IMR-90 (cell line): Measurements from ENCODE around the gene BRF1. TPM values are rescaled to one million over a fixed set of nuclear protein-coding genes. Genes with fewer than 3 reads are reported as not detected.

Source experiments
- ATAC-seq: fragments of 200-7000 bp; cut with Tn5 transposase; 2 replicates; pipeline ENCODE4 v1.9.1; 2020; ENCODE audit warnings: low read depth, mild to moderate bottlenecking, moderate library complexity
- BruUV-seq: library from RNA; stranded (reverse); fragments of 400-500 nt; replicated peaks from 2 replicates; lab custom pipeline; 2021; lab: Mats Ljungman, UMichigan
- CTCF ChIA-PET: fragments of 300-600 bp; formaldehyde crosslinking; extraction: SDS; loops from one replicate; lab custom pipeline; 2021; ENCODE audit warnings: antibody characterized with exemption; lab: Yijun Ruan, JAX
- POLR2A ChIA-PET: fragments of 300-600 bp; sonication (Branson Sonifier 250); formaldehyde crosslinking; loops from one replicate; lab custom pipeline; 2022; ENCODE audit warnings: antibody characterized with exemption; ENCODE audit not compliant: unreplicated experiment; lab: Charles Lee
- DNase-seq: peaks from one replicate; pipeline ENCODE4 v3.0.0; 2013
- H2AFZ ChIP-seq: replicated peaks from 2 replicates; pipeline ENCODE3; 2013; ENCODE audit warnings: low read length, mild to moderate bottlenecking; ENCODE audit not compliant: poor library complexity
- H2AK5ac ChIP-seq: 2 replicates; pipeline ENCODE4 v1.6.1; 2013; ENCODE audit warnings: low read depth, low read length, inconsistent platforms
- H2AK9ac ChIP-seq: replicated peaks from 2 replicates; pipeline ENCODE3; 2013; ENCODE audit warnings: mild to moderate bottlenecking, low read depth, low read length, moderate library complexity; ENCODE audit not compliant: poor library complexity
- H2BK120ac ChIP-seq: 2 replicates; pipeline ENCODE4 v1.6.1; 2013; ENCODE audit warnings: low read depth, low read length, inconsistent platforms
- H2BK15ac ChIP-seq: 3 replicates; pipeline ENCODE4 v1.6.1; 2013; ENCODE audit warnings: low read depth, low read length, inconsistent platforms
- H2BK20ac ChIP-seq: 2 replicates; pipeline ENCODE4 v1.6.1; 2013; ENCODE audit warnings: low read depth, mild to moderate bottlenecking, inconsistent platforms, low read length, moderate library complexity
- H2BK5ac ChIP-seq: 2 replicates; pipeline ENCODE4 v1.6.1; 2013; ENCODE audit warnings: mild to moderate bottlenecking, low read depth, low read length, inconsistent platforms; ENCODE audit not compliant: poor library complexity, severe bottlenecking
- H3K14ac ChIP-seq: replicated peaks from 2 replicates; pipeline ENCODE4 v1.6.1; 2013; ENCODE audit warnings: low read depth, low read length, inconsistent platforms
- H3K18ac ChIP-seq: 2 replicates; pipeline ENCODE4 v1.6.1; 2013; ENCODE audit warnings: low read depth, low read length, control low read depth
- H3K23ac ChIP-seq: 2 replicates; pipeline ENCODE4 v1.6.1; 2013; ENCODE audit warnings: low read depth, low read length, inconsistent platforms
- H3K27ac ChIP-seq: 2 replicates; pipeline ENCODE4 v1.5.1; 2013; ENCODE audit warnings: mild to moderate bottlenecking, control low read depth, low read length; ENCODE audit not compliant: insufficient read depth
- H3K27me3 ChIP-seq: 2 replicates; pipeline ENCODE4 v1.6.1; 2013; ENCODE audit warnings: low read length; ENCODE audit not compliant: control insufficient read depth, insufficient read depth
- H3K36me3 ChIP-seq: 2 replicates; pipeline ENCODE4 v1.6.1; 2013; ENCODE audit warnings: low read length, mixed read lengths; ENCODE audit not compliant: control insufficient read depth, insufficient read depth
- H3K4ac ChIP-seq: 2 replicates; pipeline ENCODE4 v1.6.1; 2013; ENCODE audit warnings: low read depth, low read length, inconsistent platforms
- H3K4me1 ChIP-seq: 2 replicates; pipeline ENCODE4 v1.6.1; 2013; ENCODE audit warnings: low read length, mixed read lengths; ENCODE audit not compliant: control insufficient read depth, insufficient read depth
- H3K4me2 ChIP-seq: 2 replicates; pipeline ENCODE4 v1.6.1; 2013; ENCODE audit warnings: low read depth, mild to moderate bottlenecking, control low read depth, low read length, moderate library complexity
- H3K4me3 ChIP-seq: 2 replicates; pipeline ENCODE4 v1.5.1; 2013; ENCODE audit warnings: low read depth, mild to moderate bottlenecking, control low read depth, low read length, moderate library complexity; ENCODE audit not compliant: insufficient read depth
- H3K56ac ChIP-seq: 2 replicates; pipeline ENCODE4 v1.6.1; 2013; ENCODE audit warnings: low read length, inconsistent platforms; ENCODE audit not compliant: insufficient read depth; ENCODE audit errors: extremely low read depth
- H3K79me1 ChIP-seq, 2 experiments: 2 replicates each; pipeline ENCODE4 v1.6.1; 2013; ENCODE audit warnings: low read length in 2 of 2, inconsistent platforms in 1 of 2, low read depth in 1 of 2
- H3K9ac ChIP-seq: 2 replicates; pipeline ENCODE4 v1.6.1; 2013; ENCODE audit warnings: low read depth, low read length, control low read depth
- H3K9me1 ChIP-seq: 2 replicates; pipeline ENCODE4 v1.6.1; 2013; ENCODE audit warnings: low read length, inconsistent platforms; ENCODE audit not compliant: insufficient read depth
- H3K9me3 ChIP-seq: 2 replicates; pipeline ENCODE4 v1.6.1; 2013; ENCODE audit warnings: low read length; ENCODE audit not compliant: control insufficient read depth, insufficient read depth
- H4K20me1 ChIP-seq: 2 replicates; pipeline ENCODE4 v1.6.1; 2013; ENCODE audit warnings: low read length, inconsistent platforms; ENCODE audit not compliant: insufficient read depth
- H4K5ac ChIP-seq: 2 replicates; pipeline ENCODE4 v1.6.1; 2013; ENCODE audit warnings: mild to moderate bottlenecking, low read depth, low read length, control low read depth
- H4K8ac ChIP-seq, 2 experiments: 2 replicates each; pipeline ENCODE4 v1.6.1; 2013; ENCODE audit warnings: low read depth in 2 of 2, low read length in 2 of 2, control low read depth in 1 of 2, inconsistent platforms in 1 of 2
- H4K91ac ChIP-seq: 2 replicates; pipeline ENCODE4 v1.6.1; 2013; ENCODE audit warnings: low read depth, low read length, inconsistent platforms; ENCODE audit not compliant: insufficient read depth
- BHLHE40 ChIP-seq: fragments of 150-350 bp; IDR thresholded peaks from 2 replicates; pipeline ENCODE4 v1.6.1; 2016; ENCODE audit warnings: mild to moderate bottlenecking, low read depth, low read length
- CHD1 ChIP-seq: IDR thresholded peaks from 2 replicates; pipeline ENCODE4 v1.6.1; 2012; ENCODE audit warnings: low read depth, low read length, improper control_type of control experiment
- FOS ChIP-seq: fragments of 150-350 bp; IDR thresholded peaks from 2 replicates; pipeline ENCODE4 v1.6.1; 2016; ENCODE audit warnings: low read depth, low read length
- MAFK ChIP-seq: IDR thresholded peaks from 2 replicates; pipeline ENCODE4 v1.6.1; 2012; ENCODE audit warnings: low read depth, low read length, improper control_type of control experiment
- MAZ ChIP-seq: IDR thresholded peaks from 2 replicates; pipeline ENCODE4 v1.6.1; 2012; ENCODE audit warnings: low read depth, mild to moderate bottlenecking, low read length, improper control_type of control experiment, moderate library complexity, borderline replicate concordance
- MXI1 ChIP-seq: IDR thresholded peaks from 2 replicates; pipeline ENCODE4 v1.6.1; 2012; ENCODE audit warnings: low read depth, mild to moderate bottlenecking, low read length, moderate library complexity, borderline replicate concordance
- NFE2L2 ChIP-seq: fragments of 150-350 bp; IDR thresholded peaks from 2 replicates; pipeline ENCODE4 v1.6.1; 2016; ENCODE audit warnings: low read depth, mild to moderate bottlenecking, low read length
- POLR2A ChIP-seq: IDR thresholded peaks from 2 replicates; pipeline ENCODE4 v1.6.1; 2012; ENCODE audit warnings: mild to moderate bottlenecking, low read depth, low read length
- RAD21 ChIP-seq: IDR thresholded peaks from 2 replicates; pipeline ENCODE4 v1.6.1; 2012; ENCODE audit warnings: low read length, improper control_type of control experiment
- RCOR1 ChIP-seq: IDR thresholded peaks from 2 replicates; pipeline ENCODE4 v1.6.1; 2012; ENCODE audit warnings: mild to moderate bottlenecking, low read length, improper control_type of control experiment; ENCODE audit not compliant: insufficient replicate concordance
- RFX5 ChIP-seq: IDR thresholded peaks from 2 replicates; pipeline ENCODE4 v1.8.0; 2012; ENCODE audit warnings: low read depth, mild to moderate bottlenecking, low read length, moderate library complexity
- SMC3 ChIP-seq: fragments of 150-350 bp; IDR thresholded peaks from 2 replicates; pipeline ENCODE4 v1.6.1; 2016; ENCODE audit warnings: low read depth, mild to moderate bottlenecking, antibody characterized with exemption, low read length, moderate library complexity
- WGBS, 2 experiments: methylation state at CpG; one replicate each; pipeline versions ENCODE4 v1.1.5 to v1.1.7; 2013; ENCODE audit warnings: missing lambda C conversion rate in 2 of 2; ENCODE audit not compliant: insufficient read length in 1 of 2; ENCODE audit errors: extremely low coverage in 2 of 2; 5-methylcytosine and 5-hydroxymethylcytosine counted together
- dilution Hi-C: fragments of 300-500 bp; cut with HindIII; formaldehyde crosslinking; loops from one replicate; pipeline ENCODE4 v1.14.3; 2018; ENCODE audit warnings: low sequenced_read_pairs; ENCODE audit not compliant: unreplicated experiment
- in situ Hi-C: fragments of 300-500 bp; cut with MboI; formaldehyde crosslinking; loops from 3 replicates; pipeline ENCODE4 v1.14.3; 2019; ENCODE audit warnings: low sequenced_read_pairs, inconsistent platforms, mixed read lengths
- intact Hi-C: fragments of 100-400 bp; cut with micrococcal nuclease; formaldehyde crosslinking; loops from 2 replicates; pipeline ENCODE4 v1.10.0; 2022
- polyA plus RNA-seq, 3 experiments: library from polyadenylated mRNA; depleted of rRNA; stranded (reverse); fragments of >200 nt; gene quantifications; 2 replicates each; pipeline ENCODE4 v1.2.3, GENCODE V29; 2012; ENCODE audit warnings: low replicate concordance in 1 of 3
- total RNA-seq: library from RNA; depleted of rRNA; stranded (reverse); fragments of >200 nt; gene quantifications from 2 replicates; pipeline ENCODE4 v1.2.3, GENCODE V29; 2012
- TF ChIP-seq, protein P1 (sequence below): conservative IDR thresholded peaks from 2 replicates; pipeline ENCODE4 v1.5.1; 2012; ENCODE audit warnings: mild to moderate bottlenecking, low read depth, low read length, improper control_type of control experiment
- TF ChIP-seq, protein P2 (sequence below): fragments of 150-350 bp; IDR thresholded peaks from 2 replicates; pipeline ENCODE4 v1.6.1; 2017; ENCODE audit warnings: mild to moderate bottlenecking, antibody characterized with exemption, low read length, low read depth
- TF ChIP-seq, protein P3 (sequence below): fragments of 150-350 bp; IDR thresholded peaks from 2 replicates; pipeline ENCODE4 v1.6.1; 2016; ENCODE audit warnings: low read depth, mild to moderate bottlenecking, low read length, moderate library complexity, borderline replicate concordance

Gene BRF1
- total and polyA plus RNA-seq, 2 of the 4 experiments (the other 2 are of a cell fraction), result 12.4 to 16.7 TPM

DNA sequence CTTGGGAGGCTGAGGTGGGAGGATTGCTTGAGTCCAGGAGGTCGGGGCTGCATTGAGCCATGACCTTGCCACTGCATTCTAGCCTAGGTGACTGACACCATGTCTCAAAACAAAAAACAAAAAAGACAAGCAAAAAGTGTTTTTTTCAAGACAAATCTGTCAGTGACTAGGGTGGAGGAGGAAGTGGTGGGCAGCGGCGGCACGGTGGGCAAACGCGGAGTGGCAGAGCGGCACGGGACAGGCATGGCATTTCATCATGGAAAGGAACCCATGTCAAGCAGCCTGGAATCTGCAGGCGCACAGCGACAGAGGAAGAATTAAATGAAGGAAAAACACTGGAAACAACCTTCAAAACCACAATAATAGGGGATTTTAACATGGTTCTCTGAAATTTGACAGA lies 56.5 kb downstream of the BRF1 start:
- CTCF ChIA-PET, result no interaction called here
- no peak overlapping the region for H2AK9ac ChIP-seq
- no peak overlapping the region for H3K23ac ChIP-seq
- no peak for ATAC-seq
- no TSS peak for BruUV-seq
- H3K27ac ChIP-seq, result no peak overlapping the region
- no peak overlapping the region for H3K18ac ChIP-seq
- no peak overlapping the region for H2AK5ac ChIP-seq
- in situ Hi-C loops (no loop called here), intact Hi-C loops (no loop called here), dilution Hi-C loops (no loop called here)
- H2BK20ac ChIP-seq, result no peak overlapping the region
- H4K8ac ChIP-seq, result no peak overlapping the region
- no peak overlapping the region for H2AFZ ChIP-seq
- H3K27me3 ChIP-seq, result no peaks in the 10 kb centered on the region
- no peaks in the 10 kb centered on the region for H3K9me3 ChIP-seq
- WGBS, 2 experiments, result no CpG with 5 or more reads among the region's 10 CpGs
- H3K56ac ChIP-seq, result no peak overlapping the region
- H3K9ac ChIP-seq, result no peak overlapping the region
- H3K79me1 ChIP-seq, result peaks cover 25 to 46% of the 10 kb centered on the region in 2 experiments
- H2BK15ac ChIP-seq, result no peak overlapping the region
- no peak overlapping the region for H2BK120ac ChIP-seq
- peaks cover 8% of the 10 kb centered on the region; the same call in 1 of the 2 replicates for H4K20me1 ChIP-seq
- no peak for DNase-seq
- TF ChIP-seq POLR2A (no peak), NFE2L2 (no peak), SMC3 (no peak), RCOR1 (no peak), MAFK (no peak), BHLHE40 (no peak), RFX5 (no peak), MAZ (no peak), CHD1 (no peak), FOS (no peak), MXI1 (no peak), RAD21 (no peak)
- TF ChIP-seq, protein P1, sequence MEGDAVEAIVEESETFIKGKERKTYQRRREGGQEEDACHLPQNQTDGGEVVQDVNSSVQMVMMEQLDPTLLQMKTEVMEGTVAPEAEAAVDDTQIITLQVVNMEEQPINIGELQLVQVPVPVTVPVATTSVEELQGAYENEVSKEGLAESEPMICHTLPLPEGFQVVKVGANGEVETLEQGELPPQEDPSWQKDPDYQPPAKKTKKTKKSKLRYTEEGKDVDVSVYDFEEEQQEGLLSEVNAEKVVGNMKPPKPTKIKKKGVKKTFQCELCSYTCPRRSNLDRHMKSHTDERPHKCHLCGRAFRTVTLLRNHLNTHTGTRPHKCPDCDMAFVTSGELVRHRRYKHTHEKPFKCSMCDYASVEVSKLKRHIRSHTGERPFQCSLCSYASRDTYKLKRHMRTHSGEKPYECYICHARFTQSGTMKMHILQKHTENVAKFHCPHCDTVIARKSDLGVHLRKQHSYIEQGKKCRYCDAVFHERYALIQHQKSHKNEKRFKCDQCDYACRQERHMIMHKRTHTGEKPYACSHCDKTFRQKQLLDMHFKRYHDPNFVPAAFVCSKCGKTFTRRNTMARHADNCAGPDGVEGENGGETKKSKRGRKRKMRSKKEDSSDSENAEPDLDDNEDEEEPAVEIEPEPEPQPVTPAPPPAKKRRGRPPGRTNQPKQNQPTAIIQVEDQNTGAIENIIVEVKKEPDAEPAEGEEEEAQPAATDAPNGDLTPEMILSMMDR, result no peak
- TF ChIP-seq, protein P2, sequence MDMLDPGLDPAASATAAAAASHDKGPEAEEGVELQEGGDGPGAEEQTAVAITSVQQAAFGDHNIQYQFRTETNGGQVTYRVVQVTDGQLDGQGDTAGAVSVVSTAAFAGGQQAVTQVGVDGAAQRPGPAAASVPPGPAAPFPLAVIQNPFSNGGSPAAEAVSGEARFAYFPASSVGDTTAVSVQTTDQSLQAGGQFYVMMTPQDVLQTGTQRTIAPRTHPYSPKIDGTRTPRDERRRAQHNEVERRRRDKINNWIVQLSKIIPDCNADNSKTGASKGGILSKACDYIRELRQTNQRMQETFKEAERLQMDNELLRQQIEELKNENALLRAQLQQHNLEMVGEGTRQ, result no peak
- TF ChIP-seq, protein P3, sequence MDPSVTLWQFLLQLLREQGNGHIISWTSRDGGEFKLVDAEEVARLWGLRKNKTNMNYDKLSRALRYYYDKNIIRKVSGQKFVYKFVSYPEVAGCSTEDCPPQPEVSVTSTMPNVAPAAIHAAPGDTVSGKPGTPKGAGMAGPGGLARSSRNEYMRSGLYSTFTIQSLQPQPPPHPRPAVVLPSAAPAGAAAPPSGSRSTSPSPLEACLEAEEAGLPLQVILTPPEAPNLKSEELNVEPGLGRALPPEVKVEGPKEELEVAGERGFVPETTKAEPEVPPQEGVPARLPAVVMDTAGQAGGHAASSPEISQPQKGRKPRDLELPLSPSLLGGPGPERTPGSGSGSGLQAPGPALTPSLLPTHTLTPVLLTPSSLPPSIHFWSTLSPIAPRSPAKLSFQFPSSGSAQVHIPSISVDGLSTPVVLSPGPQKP, result no peak
- H3K4me2 ChIP-seq, result no peak overlapping the region
- peaks cover 7% of the 10 kb centered on the region; the same call in 1 of the 2 replicates for H3K9me1 ChIP-seq
- H4K91ac ChIP-seq, result no peak overlapping the region
- POLR2A ChIA-PET, result no interaction called here
- peaks cover 3% of the 10 kb centered on the region; the same call in 1 of the 2 replicates for H3K4me1 ChIP-seq
- H2BK5ac ChIP-seq, result no peak overlapping the region
- no peak overlapping the region for H3K4me3 ChIP-seq
- H3K36me3 ChIP-seq, result peaks cover 15% of the 10 kb centered on the region
- no peak overlapping the region for H4K5ac ChIP-seq
- H3K14ac ChIP-seq, result no peak overlapping the region
- no peak overlapping the region for H3K4ac ChIP-seq
